Osteocyte (in vitro differentiated cells): ENCODE measurements around the gene ZBTB7B. TPM values are rescaled to one million over a fixed set of nuclear protein-coding genes. Genes with fewer than 3 reads are reported as not detected.
"Not testable (repeated sequence)": the region's sequence is repeated elsewhere in the genome, so short reads cannot be mapped to it uniquely, and the experiment has no call there.

Source experiments
- DNase-seq: peaks from one replicate; pipeline ENCODE4 v3.0.0; 2021; ENCODE audit warnings: mixed read lengths; ENCODE audit not compliant: unreplicated experiment; ENCODE audit errors: extremely low spot score
- H3K27ac Mint-ChIP-seq: one replicate; pipeline ENCODE4 v1.8.0; 2021; ENCODE audit warnings: mild to moderate bottlenecking, mixed read lengths; ENCODE audit not compliant: unreplicated experiment
- H3K27me3 Mint-ChIP-seq: one replicate; pipeline ENCODE4 v1.8.0; 2021; ENCODE audit warnings: mixed read lengths; ENCODE audit not compliant: unreplicated experiment
- H3K36me3 Mint-ChIP-seq: one replicate; pipeline ENCODE4 v1.8.0; 2021; ENCODE audit warnings: mixed read lengths; ENCODE audit not compliant: unreplicated experiment
- H3K4me1 Mint-ChIP-seq: one replicate; pipeline ENCODE4 v1.8.0; 2021; ENCODE audit warnings: mixed read lengths; ENCODE audit not compliant: unreplicated experiment
- H3K4me3 Mint-ChIP-seq: one replicate; pipeline ENCODE4 v1.8.0; 2021; ENCODE audit warnings: mild to moderate bottlenecking, moderate library complexity, mixed read lengths; ENCODE audit not compliant: unreplicated experiment
- H3K9me3 Mint-ChIP-seq: one replicate; pipeline ENCODE4 v1.8.0; 2021; ENCODE audit warnings: mixed read lengths; ENCODE audit not compliant: unreplicated experiment
- CTCF ChIP-seq: fragments of 200-600 bp; sonication (generic); IDR thresholded peaks from 2 replicates; pipeline ENCODE4 v1.5.0; 2021; ENCODE audit warnings: antibody characterized with exemption, mild to moderate bottlenecking, moderate library complexity
- total RNA-seq: library from RNA; stranded (reverse); gene quantifications from 2 replicates; pipeline ENCODE4 v1.2.1, GENCODE V29; 2021

The ZBTB7B gene
- total RNA-seq, 1 donor from 2014 or later = 37.8 TPM

- TF ChIP-seq CTCF = no peak
- H3K36me3 Mint-ChIP-seq = peaks cover 2% of the 10 kb centered on the region
- peaks cover 6% of the 10 kb centered on the region for H3K4me1 Mint-ChIP-seq
- H3K27me3 Mint-ChIP-seq = no peaks in the 10 kb centered on the region
- H3K4me3 Mint-ChIP-seq = no peak overlapping the region
- no peaks in the 10 kb centered on the region for H3K9me3 Mint-ChIP-seq
- DNase-seq = no peak
- no peak overlapping the region for H3K27ac Mint-ChIP-seq
These were observed 20.3 kb upstream of the ZBTB7B start for GRCh38 chr1:154982341-154982740.

- TF ChIP-seq CTCF = no peak
- Mint-ChIP-seq H3K4me1 (peaks cover 6% of the 10 kb centered on the region), H3K36me3 (peaks cover 2% of the 10 kb centered on the region), H3K4me3 (no peak within 1 kb of the TSS), H3K9me3 (no peaks in the 10 kb centered on the region), H3K27me3 (no peaks in the 10 kb centered on the region), H3K27ac (no peak within 1 kb of the TSS)
- DNase-seq = peak; percentile 97
These were observed 19.5 kb upstream of the ZBTB7B start, which contains the start of gene FLAD1 for GRCh38 chr1:154982897-154983648. Gene FLAD1, plus strand, starts transcription at chr1:154983344. Its CDS starts 351 bp downstream, at chr1:154983695.

GRCh38 chr1:154983776-154984466 is 18.7 kb upstream of the ZBTB7B start:
- DNase-seq = no peak
- Mint-ChIP-seq H3K27ac (no peak overlapping the region), H3K27me3 (no peaks in the 10 kb centered on the region), H3K36me3 (peaks cover 5% of the 10 kb centered on the region), H3K4me3 (no peak overlapping the region), H3K9me3 (no peaks in the 10 kb centered on the region), H3K4me1 (peaks cover 6% of the 10 kb centered on the region)
- TF ChIP-seq CTCF = no peak

GRCh38 chr1:154986736-154987135 is 15.9 kb upstream of the ZBTB7B start:
- not testable (repeated sequence) for H3K27ac Mint-ChIP-seq, H3K4me1 Mint-ChIP-seq, DNase-seq, H3K9me3 Mint-ChIP-seq, H3K27me3 Mint-ChIP-seq, H3K4me3 Mint-ChIP-seq, H3K36me3 Mint-ChIP-seq

GRCh38 chr1:154987326-154987725 is 15.3 kb upstream of the ZBTB7B start:
- H3K4me3 Mint-ChIP-seq = no peak overlapping the region

More at GRCh38 chr1:154987326-154987725, 15.3 kb upstream of the ZBTB7B start:
- H3K4me1 Mint-ChIP-seq = peaks cover 6% of the 10 kb centered on the region
- no peaks in the 10 kb centered on the region for H3K9me3 Mint-ChIP-seq
- no peak overlapping the region for H3K27ac Mint-ChIP-seq
- peaks cover 4% of the 10 kb centered on the region for H3K36me3 Mint-ChIP-seq
- no peak for TF ChIP-seq CTCF
- H3K27me3 Mint-ChIP-seq = no peaks in the 10 kb centered on the region
- no peak for DNase-seq
